Measurements from ENCODE around the gene CCDC120. TPM values are rescaled to one million over a fixed set of nuclear protein-coding genes. Genes with fewer than 3 reads are reported as not detected.

Gene CCDC120, protein sequence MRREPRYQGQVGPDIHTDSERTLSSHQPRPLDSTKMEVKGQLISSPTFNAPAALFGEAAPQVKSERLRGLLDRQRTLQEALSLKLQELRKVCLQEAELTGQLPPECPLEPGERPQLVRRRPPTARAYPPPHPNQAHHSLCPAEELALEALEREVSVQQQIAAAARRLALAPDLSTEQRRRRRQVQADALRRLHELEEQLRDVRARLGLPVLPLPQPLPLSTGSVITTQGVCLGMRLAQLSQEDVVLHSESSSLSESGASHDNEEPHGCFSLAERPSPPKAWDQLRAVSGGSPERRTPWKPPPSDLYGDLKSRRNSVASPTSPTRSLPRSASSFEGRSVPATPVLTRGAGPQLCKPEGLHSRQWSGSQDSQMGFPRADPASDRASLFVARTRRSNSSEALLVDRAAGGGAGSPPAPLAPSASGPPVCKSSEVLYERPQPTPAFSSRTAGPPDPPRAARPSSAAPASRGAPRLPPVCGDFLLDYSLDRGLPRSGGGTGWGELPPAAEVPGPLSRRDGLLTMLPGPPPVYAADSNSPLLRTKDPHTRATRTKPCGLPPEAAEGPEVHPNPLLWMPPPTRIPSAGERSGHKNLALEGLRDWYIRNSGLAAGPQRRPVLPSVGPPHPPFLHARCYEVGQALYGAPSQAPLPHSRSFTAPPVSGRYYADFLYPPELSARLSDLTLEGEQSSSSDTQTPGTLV
- 1 to 10 TPM; 3.5 to 3.7 TPM for total RNA-seq

DNA sequence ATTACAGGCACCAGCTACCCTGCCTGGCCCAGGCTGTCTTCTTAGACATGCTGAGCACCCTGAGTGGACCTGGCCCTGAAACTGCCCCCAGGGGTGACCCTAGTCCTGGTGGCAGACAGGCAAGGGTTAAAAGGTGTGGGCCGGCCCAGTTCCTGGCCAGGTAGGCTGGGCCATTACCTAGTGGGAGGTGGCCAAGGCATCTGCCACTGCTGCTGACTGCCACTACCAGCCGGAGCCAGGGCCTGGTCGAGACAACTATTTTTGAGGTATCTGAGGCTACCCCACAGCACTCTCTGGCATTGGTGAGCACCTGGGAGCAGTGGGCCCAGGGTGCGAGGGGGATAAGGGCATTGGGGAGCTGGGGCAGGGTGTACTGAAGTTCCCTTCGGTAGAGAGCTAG lies at the start of gene CCDC120:
CCDC120 (plus strand) TSS at position 206 of the 400 bp plus-strand sequence. CDS start 3,043 bp downstream, outside the sequence.
- ChIA-PET CTCF (no interaction called here), POLR2A (no interaction called here)
- no peak for DNase-seq
- intact Hi-C loops (cut with micrococcal nuclease), result no loop called here
- Mint-ChIP-seq H3K4me1 (ENCODE audit: low read depth) (peaks cover 31% of the 10 kb centered on the region), H3K27me3 (no peaks in the 10 kb centered on the region), H3K27ac (no peak within 1 kb of the TSS), H3K9me3 (no peaks in the 10 kb centered on the region), H3K36me3 (ENCODE audit: low read depth) (no peaks in the 10 kb centered on the region), H3K4me3 (no peak within 1 kb of the TSS)
- no peak for ATAC-seq
- TF ChIP-seq, protein P1, sequence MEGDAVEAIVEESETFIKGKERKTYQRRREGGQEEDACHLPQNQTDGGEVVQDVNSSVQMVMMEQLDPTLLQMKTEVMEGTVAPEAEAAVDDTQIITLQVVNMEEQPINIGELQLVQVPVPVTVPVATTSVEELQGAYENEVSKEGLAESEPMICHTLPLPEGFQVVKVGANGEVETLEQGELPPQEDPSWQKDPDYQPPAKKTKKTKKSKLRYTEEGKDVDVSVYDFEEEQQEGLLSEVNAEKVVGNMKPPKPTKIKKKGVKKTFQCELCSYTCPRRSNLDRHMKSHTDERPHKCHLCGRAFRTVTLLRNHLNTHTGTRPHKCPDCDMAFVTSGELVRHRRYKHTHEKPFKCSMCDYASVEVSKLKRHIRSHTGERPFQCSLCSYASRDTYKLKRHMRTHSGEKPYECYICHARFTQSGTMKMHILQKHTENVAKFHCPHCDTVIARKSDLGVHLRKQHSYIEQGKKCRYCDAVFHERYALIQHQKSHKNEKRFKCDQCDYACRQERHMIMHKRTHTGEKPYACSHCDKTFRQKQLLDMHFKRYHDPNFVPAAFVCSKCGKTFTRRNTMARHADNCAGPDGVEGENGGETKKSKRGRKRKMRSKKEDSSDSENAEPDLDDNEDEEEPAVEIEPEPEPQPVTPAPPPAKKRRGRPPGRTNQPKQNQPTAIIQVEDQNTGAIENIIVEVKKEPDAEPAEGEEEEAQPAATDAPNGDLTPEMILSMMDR (IDR thresholded peaks at IDR 0.05), result no peak

DNA sequence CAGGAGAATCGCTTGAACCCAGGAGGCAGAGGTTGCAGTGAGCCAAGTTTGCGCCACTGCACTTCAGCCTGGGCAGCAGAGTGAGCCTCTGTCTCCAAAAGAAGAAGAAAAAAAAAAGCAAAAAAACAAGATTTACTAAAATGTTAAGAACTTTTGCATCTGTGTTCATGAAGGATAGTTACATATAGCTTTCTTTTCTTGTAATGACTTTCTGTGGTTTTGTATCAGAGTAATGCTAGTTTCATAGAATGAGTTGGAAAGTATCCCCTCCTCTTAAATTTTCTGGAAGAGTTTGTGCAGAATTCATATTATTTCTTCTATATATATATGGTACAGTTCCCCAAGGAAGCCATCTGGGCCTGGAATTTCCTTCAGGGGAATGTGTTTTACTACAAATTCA lies 39.7 kb upstream of the CCDC120 start:
- ATAC-seq (no peak), DNase-seq (no peak)
- TF ChIP-seq, protein P1 (IDR thresholded peaks at IDR 0.05), result no peak
- intact Hi-C loops (cut with micrococcal nuclease), result no loop called here
- no peaks in the 10 kb centered on the region for H3K27me3 Mint-ChIP-seq
- H3K27ac Mint-ChIP-seq, result no peak overlapping the region
- no peaks in the 10 kb centered on the region for H3K36me3 Mint-ChIP-seq (ENCODE audit: low read depth)
- H3K4me3 Mint-ChIP-seq, result no peak overlapping the region
- ChIA-PET POLR2A (no interaction called here), CTCF (no interaction called here)
- H3K4me1 Mint-ChIP-seq (ENCODE audit: low read depth), result no peaks in the 10 kb centered on the region
- no peaks in the 10 kb centered on the region for H3K9me3 Mint-ChIP-seq

DNA sequence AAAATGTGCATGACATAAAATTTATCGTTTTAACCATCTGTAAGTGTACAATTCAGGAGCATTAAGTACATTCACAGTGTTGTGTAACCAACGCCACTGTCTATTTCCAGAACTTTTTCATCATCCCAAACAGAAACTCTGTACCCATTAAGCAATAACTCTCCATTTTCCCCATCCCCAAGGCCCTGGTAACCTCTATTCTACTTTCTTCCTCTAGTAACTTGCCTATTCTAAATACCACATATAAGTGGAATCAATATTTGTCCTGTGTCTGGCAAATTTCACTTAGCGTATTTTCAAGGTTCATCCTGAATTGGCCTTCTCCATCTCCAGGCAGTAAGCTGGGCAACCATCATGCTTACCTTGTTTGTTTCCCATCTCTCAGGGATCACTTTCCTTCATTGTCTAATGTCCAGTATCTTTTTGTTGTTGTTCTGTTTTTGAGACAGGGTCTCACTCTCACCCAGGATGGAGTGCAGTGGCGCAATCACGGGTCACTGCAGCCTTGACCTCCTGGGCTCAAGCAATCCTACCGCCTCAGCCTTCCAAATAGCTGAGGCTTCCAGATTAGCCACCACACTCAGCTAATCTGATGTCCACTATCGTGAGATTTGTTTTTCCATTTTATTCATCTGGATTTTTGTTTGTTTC lies 39.1 kb upstream of the CCDC120 start:
- H3K27me3 Mint-ChIP-seq, result no peaks in the 10 kb centered on the region
- no peak for ATAC-seq
- ChIA-PET CTCF (no interaction called here), POLR2A (no interaction called here)
- intact Hi-C loops (cut with micrococcal nuclease), result no loop called here
- no peak for DNase-seq
- H3K4me1 Mint-ChIP-seq (ENCODE audit: low read depth), result no peaks in the 10 kb centered on the region
- no peak overlapping the region for H3K27ac Mint-ChIP-seq
- H3K4me3 Mint-ChIP-seq, result no peak overlapping the region
- H3K9me3 Mint-ChIP-seq, result no peaks in the 10 kb centered on the region
- H3K36me3 Mint-ChIP-seq (ENCODE audit: low read depth), result peaks cover 3% of the 10 kb centered on the region
- TF ChIP-seq, protein P1 (IDR thresholded peaks at IDR 0.05), result no peak

DNA sequence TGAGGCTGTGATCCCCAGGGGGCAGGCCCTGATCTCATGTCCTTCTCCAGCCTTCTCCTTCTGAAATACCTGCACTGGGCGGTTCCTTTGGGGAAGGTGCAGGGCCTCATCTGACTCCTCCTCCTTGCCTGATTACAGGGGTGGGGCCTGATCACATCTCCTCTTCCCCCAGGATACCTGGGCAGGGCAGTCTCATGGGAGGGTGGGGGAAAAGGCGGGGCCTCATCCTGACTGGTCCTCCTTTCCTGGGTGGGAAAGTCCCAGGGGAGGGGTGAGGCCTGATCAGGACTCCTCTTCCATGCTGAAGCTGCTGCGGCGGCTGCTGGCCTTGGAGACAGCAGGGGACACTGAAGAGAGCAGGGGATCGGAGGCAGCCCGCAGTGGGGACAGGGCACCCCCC lies 28.9 kb upstream of the CCDC120 start:
- Mint-ChIP-seq H3K27me3 (no peaks in the 10 kb centered on the region), H3K9me3 (no peaks in the 10 kb centered on the region), H3K27ac (no peak overlapping the region), H3K4me3 (no peak overlapping the region), H3K36me3 (ENCODE audit: low read depth) (peaks cover 5% of the 10 kb centered on the region), H3K4me1 (ENCODE audit: low read depth) (no peaks in the 10 kb centered on the region)
- DNase-seq, result no peak
- POLR2A ChIA-PET, result no interaction called here
- CTCF ChIA-PET, result no interaction called here
- ATAC-seq, result no peak
- intact Hi-C loops (cut with micrococcal nuclease), result no loop called here
- TF ChIP-seq, protein P1 (IDR thresholded peaks at IDR 0.05), result no peak

DNA sequence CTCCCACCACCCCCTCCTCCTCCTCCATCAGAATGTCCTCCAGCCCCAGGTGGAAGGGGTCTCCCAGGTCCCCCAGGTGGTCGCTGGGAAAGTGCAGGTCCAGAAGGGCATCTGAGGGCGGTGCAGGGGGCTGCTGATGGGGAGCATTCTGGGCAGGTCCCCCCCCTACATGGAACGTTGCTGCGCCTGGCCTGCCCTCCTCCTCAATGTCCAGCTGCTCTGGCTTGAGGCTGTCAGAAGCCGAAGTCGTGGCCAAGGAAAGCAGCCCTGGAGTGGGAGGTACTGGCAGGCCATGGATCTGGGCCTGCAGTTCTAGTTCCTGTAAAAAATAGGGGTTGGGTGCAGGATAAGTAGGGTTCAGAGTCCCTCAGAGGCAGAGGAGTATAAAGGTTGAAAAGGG lies 28.5 kb upstream of the CCDC120 start:
- intact Hi-C loops (cut with micrococcal nuclease), result no loop called here
- no peak overlapping the region for H3K4me3 Mint-ChIP-seq
- no peak overlapping the region for H3K27ac Mint-ChIP-seq
- no peaks in the 10 kb centered on the region for H3K4me1 Mint-ChIP-seq (ENCODE audit: low read depth)
- H3K27me3 Mint-ChIP-seq, result no peaks in the 10 kb centered on the region
- CTCF ChIA-PET, result no interaction called here
- DNase-seq, result no peak
- ATAC-seq, result no peak
- peaks cover 5% of the 10 kb centered on the region for H3K36me3 Mint-ChIP-seq (ENCODE audit: low read depth)
- POLR2A ChIA-PET, result interaction anchor here (1.1 kb wide), 1 partner anchor 28 kb away, joined by 3 read pairs; the partner anchor contains the start of gene GRIPAP1
- H3K9me3 Mint-ChIP-seq, result no peaks in the 10 kb centered on the region
- TF ChIP-seq, protein P1 (IDR thresholded peaks at IDR 0.05), result no peak
